Left colon (tissue), 2 donors: ENCODE data around the gene WNT7A. TPM values are rescaled to one million over a fixed set of nuclear protein-coding genes. Genes with fewer than 3 reads are reported as not detected.

Source experiments
- ATAC-seq: fragments of 200-7000 bp; cut with Tn5 transposase; one replicate; pipeline ENCODE4 v1.9.1; 2020; ENCODE audit warnings: mild to moderate bottlenecking, moderate library complexity
- DNase-seq, 2 donors: peaks; one replicate each; pipeline ENCODE4 v3.0.0-alpha.2; 2020
- intact Hi-C, 2 donors: fragments of 100-400 bp; cut with DNase I in 1 of 2; cut with micrococcal nuclease in 1 of 2; formaldehyde crosslinking; loops; one replicate each; pipeline versions ENCODE4 v1.11.2 to v1.14.0; 2022; cut with DNase I, micrococcal nuclease
- total RNA-seq, 2 donors: library from RNA; stranded (reverse); fragmentation: NEBNext Ultra II Directional; extraction: Animal tissue kit (Norgen Biotek cat#: 25700); gene quantifications; one replicate each; pipeline ENCODE4 v1.2.1, GENCODE V29; 2021
- donor health status: DM: no; HTN: no; CAD: no.
- donor health status: DM: yes; HTN: yes; CAD: no.

The WNT7A gene
- total RNA-seq, 2 donors from 2014 or later = not detected

- ATAC-seq (no peak), DNase-seq (no peak)
- intact Hi-C loops = no loop called here
Observed at GRCh38 chr3:13836658-13837587, 42.9 kb downstream of the WNT7A start.

GRCh38 chr3:13835246-13835645, 44.6 kb downstream of the WNT7A start:
- intact Hi-C loops = no loop called here

GRCh38 chr3:13834258-13835035, 45.4 kb downstream of the WNT7A start:
- intact Hi-C loops = no loop called here
- no peak for DNase-seq
- ATAC-seq = no peak

More at GRCh38 chr3:13835246-13835645, 44.6 kb downstream of the WNT7A start:
- no peak for DNase-seq
- no peak for ATAC-seq

GRCh38 chr3:13833506-13834257, 46.2 kb downstream of the WNT7A start:
- no peak for ATAC-seq
- intact Hi-C loops = no loop called here
- no peak for DNase-seq

GRCh38 chr3:13832130-13832529, 47.7 kb downstream of the WNT7A start:
- no peak for DNase-seq
- intact Hi-C loops = no loop called here
- no peak for ATAC-seq

- ATAC-seq (no peak), DNase-seq (no peak)
- intact Hi-C loops = no loop called here
Observed at GRCh38 chr3:13831386-13831996, 48.4 kb downstream of the WNT7A start.

GRCh38 chr3:13829311-13829710, 50.6 kb downstream of the WNT7A start:
- intact Hi-C loops = no loop called here
- DNase-seq = no peak
- no peak for ATAC-seq

GRCh38 chr3:13828501-13829265, 51.2 kb downstream of the WNT7A start:
- intact Hi-C loops = no loop called here
- no peak for DNase-seq
- ATAC-seq = no peak

GRCh38 chr3:13827699-13828098, 52.2 kb downstream of the WNT7A start:
- intact Hi-C loops = no loop called here
- no peak for DNase-seq
- ATAC-seq = no peak

GRCh38 chr3:13827256-13827655, 52.6 kb downstream of the WNT7A start:
- DNase-seq (no peak), ATAC-seq (no peak)
- intact Hi-C loops = no loop called here

GRCh38 chr3:13826672-13827071, 53.2 kb downstream of the WNT7A start:
- ATAC-seq = no peak
- DNase-seq = no peak
- intact Hi-C loops = no loop called here

- no peak for DNase-seq
- intact Hi-C loops = no loop called here
- ATAC-seq = no peak
Observed at GRCh38 chr3:13825821-13826220, 54.0 kb downstream of the WNT7A start.

- intact Hi-C loops = no loop called here
- ATAC-seq (no peak), DNase-seq (no peak)
Observed at GRCh38 chr3:13825311-13825579, 54.6 kb downstream of the WNT7A start.

GRCh38 chr3:13824521-13825310, 55.2 kb downstream of the WNT7A start:
- intact Hi-C loops = no loop called here
- DNase-seq (no peak), ATAC-seq (no peak)

- ATAC-seq (no peak), DNase-seq (no peak)
- intact Hi-C loops = no loop called here
Observed at GRCh38 chr3:13823692-13824091, 56.2 kb downstream of the WNT7A start.

- intact Hi-C loops = no loop called here
- ATAC-seq = no peak
- no peak for DNase-seq
Observed at GRCh38 chr3:13822871-13823585, 56.8 kb downstream of the WNT7A start.

- intact Hi-C loops = no loop called here
- ATAC-seq (no peak), DNase-seq (no peak)
Observed at GRCh38 chr3:13822042-13822441, 57.8 kb downstream of the WNT7A start.
